ENCODE data around the gene PTPN2.

The PTPN2 gene

GRCh38 chr18:12872408-12872807 lies 11.6 kb downstream of the PTPN2 start:
- TF ChIP-seq EZH2 (IDR thresholded peaks at IDR 0.05; ENCODE audit: borderline replicate concordance, low read depth, low read length, severe bottlenecking) (no peak), CTCF (IDR thresholded peaks at IDR 0.05; ENCODE audit: borderline replicate concordance, extremely low read depth, low read length, poor library complexity, severe bottlenecking) (no peak)
- peaks cover 30% of the 10 kb centered on the region for H3K4me1 ChIP-seq (ENCODE audit: insufficient read depth, low read length)
- H3K27ac ChIP-seq (ENCODE audit: low read length), result peak overlapping the region; percentile 45
- no peaks in the 10 kb centered on the region for H3K9me3 ChIP-seq (ENCODE audit: insufficient read depth, low read length, severe bottlenecking)
- no peaks in the 10 kb centered on the region for H3K27me3 ChIP-seq (ENCODE audit: insufficient read depth, low read length, poor library complexity)
- H3K9ac ChIP-seq (ENCODE audit: low read depth, low read length), result peak overlapping the region; percentile 1; the same call in 1 of the 2 replicates
- H3K79me2 ChIP-seq (ENCODE audit: insufficient read depth, low read length), result peaks cover 82% of the 10 kb centered on the region
- no peak overlapping the region for H2AFZ ChIP-seq (ENCODE audit: low read depth, low read length)
- peak overlapping the region; percentile 18; the same call in 1 of the 2 replicates for H3K4me2 ChIP-seq (ENCODE audit: insufficient read depth, low read length)
- no peak overlapping the region for H3K4me3 ChIP-seq (ENCODE audit: low read depth in 1 of 2, low read length in 2 of 2)
- ATAC-seq (ENCODE audit: insufficient read depth, low read depth) (peak; percentile 75), DNase-seq (peak; percentile 60)
- peaks cover 23% of the 10 kb centered on the region for H3K36me3 ChIP-seq (ENCODE audit: insufficient read depth, low read length)
- H4K20me1 ChIP-seq (ENCODE audit: insufficient read depth, low read length), result peaks cover 4% of the 10 kb centered on the region; the same call in 1 of the 2 replicates

GRCh38 chr18:12868576-12868975 lies 15.5 kb downstream of the PTPN2 start:
- peaks cover 56% of the 10 kb centered on the region for H3K4me1 ChIP-seq (ENCODE audit: insufficient read depth, low read length)
- H3K9ac ChIP-seq (ENCODE audit: low read depth, low read length), result no peak overlapping the region
- H3K27me3 ChIP-seq (ENCODE audit: insufficient read depth, low read length, poor library complexity), result no peaks in the 10 kb centered on the region
- DNase-seq (no peak), ATAC-seq (ENCODE audit: insufficient read depth, low read depth) (no peak)
- no peak overlapping the region for H2AFZ ChIP-seq (ENCODE audit: low read depth, low read length)
- no peaks in the 10 kb centered on the region for H3K9me3 ChIP-seq (ENCODE audit: insufficient read depth, low read length, severe bottlenecking)
- peaks cover 4% of the 10 kb centered on the region; the same call in 1 of the 2 replicates for H4K20me1 ChIP-seq (ENCODE audit: insufficient read depth, low read length)
- H3K27ac ChIP-seq (ENCODE audit: low read length), result peak overlapping the region; percentile 56
- H3K4me3 ChIP-seq (ENCODE audit: low read depth in 1 of 2, low read length in 2 of 2), result no peak overlapping the region
- TF ChIP-seq EZH2 (IDR thresholded peaks at IDR 0.05; ENCODE audit: borderline replicate concordance, low read depth, low read length, severe bottlenecking) (no peak), CTCF (IDR thresholded peaks at IDR 0.05; ENCODE audit: borderline replicate concordance, extremely low read depth, low read length, poor library complexity, severe bottlenecking) (no peak)
- peaks cover 95% of the 10 kb centered on the region for H3K79me2 ChIP-seq (ENCODE audit: insufficient read depth, low read length)
- H3K36me3 ChIP-seq (ENCODE audit: insufficient read depth, low read length), result peaks cover 8% of the 10 kb centered on the region
- no peak overlapping the region for H3K4me2 ChIP-seq (ENCODE audit: insufficient read depth, low read length)

GRCh38 chr18:12867441-12868123 lies 16.5 kb downstream of the PTPN2 start:
- no peak for ATAC-seq (ENCODE audit: insufficient read depth, low read depth)

More at GRCh38 chr18:12867441-12868123, 16.5 kb downstream of the PTPN2 start:
- H4K20me1 ChIP-seq (ENCODE audit: insufficient read depth, low read length), result peaks cover 4% of the 10 kb centered on the region; the same call in 1 of the 2 replicates
- no peak overlapping the region for H3K4me3 ChIP-seq (ENCODE audit: low read depth in 1 of 2, low read length in 2 of 2)
- TF ChIP-seq CTCF (IDR thresholded peaks at IDR 0.05; ENCODE audit: borderline replicate concordance, extremely low read depth, low read length, poor library complexity, severe bottlenecking), result no peak
- no peak for DNase-seq
- H3K36me3 ChIP-seq (ENCODE audit: insufficient read depth, low read length), result peaks cover 8% of the 10 kb centered on the region
- H3K9ac ChIP-seq (ENCODE audit: low read depth, low read length), result no peak overlapping the region
- peaks cover 58% of the 10 kb centered on the region for H3K4me1 ChIP-seq (ENCODE audit: insufficient read depth, low read length)
- H3K27ac ChIP-seq (ENCODE audit: low read length), result peak overlapping the region; percentile 56
- H3K79me2 ChIP-seq (ENCODE audit: insufficient read depth, low read length), result peaks cover 97% of the 10 kb centered on the region
- no peaks in the 10 kb centered on the region for H3K9me3 ChIP-seq (ENCODE audit: insufficient read depth, low read length, severe bottlenecking)
- no peak overlapping the region for H3K4me2 ChIP-seq (ENCODE audit: insufficient read depth, low read length)
- H2AFZ ChIP-seq (ENCODE audit: low read depth, low read length), result no peak overlapping the region
- H3K27me3 ChIP-seq (ENCODE audit: insufficient read depth, low read length, poor library complexity), result no peaks in the 10 kb centered on the region
